DMS53 treated with DMSO at 0.1 percent for 48 hours (cell line): ENCODE data around the gene NEUROG1.

Experiments used
- DNase-seq: peaks from one replicate; lab custom pipeline; 2025; ENCODE audit not compliant: unreplicated experiment; lab: John Stamatoyannopoulos, UW

The NEUROG1 gene

GRCh38 chr5:135564331-135564730, 28.6 kb upstream of the NEUROG1 start:
- no peak for DNase-seq

GRCh38 chr5:135561266-135561665, 25.5 kb upstream of the NEUROG1 start:
- no peak for DNase-seq

DNA sequence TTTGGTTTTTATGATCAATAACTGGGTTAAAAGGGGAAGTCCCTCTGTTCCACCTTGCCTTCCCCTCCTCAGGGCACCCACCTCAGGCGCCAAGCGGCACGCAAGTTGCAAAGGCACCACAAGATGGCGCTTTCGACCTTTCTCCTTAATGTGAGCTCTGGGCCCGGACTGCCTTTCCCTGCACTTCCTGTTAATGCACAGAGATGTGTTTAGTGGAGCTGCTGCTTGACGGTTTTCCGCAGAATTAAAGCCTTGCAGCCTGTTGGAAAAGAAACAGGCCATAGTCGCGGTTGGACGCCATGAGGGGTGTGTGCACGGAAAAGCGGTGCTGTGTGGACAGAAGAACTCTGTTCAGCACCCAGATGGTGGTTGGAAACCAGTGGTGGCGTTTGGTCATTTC, 25.1 kb upstream of the NEUROG1 start:
- DNase-seq: peak; percentile 86

DNA sequence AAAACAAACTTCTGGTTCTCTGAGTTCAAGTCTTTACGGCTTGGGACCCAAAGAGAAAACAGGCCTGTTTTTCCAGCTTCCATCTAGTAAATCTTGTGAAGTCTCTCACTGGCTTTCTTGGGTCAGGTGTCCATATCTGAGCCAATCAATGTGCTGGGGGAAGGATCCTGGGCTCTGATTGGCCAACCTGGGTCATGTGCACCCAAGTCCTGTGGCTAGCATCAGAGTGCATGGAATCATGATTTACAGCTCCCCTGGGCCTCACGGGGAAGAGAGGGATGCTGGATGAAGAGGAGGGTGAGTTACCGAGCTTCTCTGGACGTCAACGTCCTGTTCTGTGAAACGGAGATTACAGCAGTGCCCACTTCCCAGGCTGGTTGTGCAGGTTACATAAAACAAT, 23.6 kb upstream of the NEUROG1 start:
- DNase-seq: no peak

GRCh38 chr5:135557076-135557838, 21.5 kb upstream of the NEUROG1 start:
- no peak for DNase-seq

DNA sequence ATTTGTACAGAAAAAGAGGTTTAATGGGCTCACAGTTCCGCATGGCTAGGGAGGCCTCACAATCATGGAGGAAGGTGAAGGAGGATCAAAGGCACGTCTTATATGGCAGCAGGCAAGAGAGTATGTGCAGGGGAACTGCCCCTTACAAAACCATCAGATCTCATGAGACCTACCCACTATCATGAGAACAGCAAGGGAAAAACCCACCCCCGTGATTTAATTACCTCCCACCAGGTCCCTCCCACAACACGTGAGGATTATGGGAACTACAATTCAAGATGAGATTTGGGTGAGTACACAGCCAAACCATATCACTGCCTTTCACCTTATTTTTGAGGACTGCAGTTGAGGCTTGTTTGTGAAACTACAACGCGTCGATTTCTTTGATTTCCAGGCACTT, 20.9 kb upstream of the NEUROG1 start:
- DNase-seq: no peak

DNA sequence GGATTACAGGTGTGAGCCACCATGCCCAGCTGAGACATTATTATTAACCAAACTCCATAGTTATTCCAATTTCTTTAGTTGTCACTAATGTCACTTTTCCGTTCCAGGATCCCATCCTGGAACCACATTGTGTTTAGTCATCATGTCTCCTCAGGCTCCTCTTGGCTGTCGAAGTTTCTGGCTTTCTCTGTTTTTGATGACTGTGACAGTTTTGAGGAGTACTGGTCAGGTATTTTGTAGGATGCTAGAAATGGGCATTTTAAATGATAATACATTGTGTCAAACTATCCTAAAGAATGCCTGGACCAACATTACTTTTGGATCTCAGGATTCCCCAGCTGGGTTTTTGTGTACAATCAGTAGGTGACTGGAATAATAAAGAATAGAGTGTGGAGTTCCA, 19.8 kb upstream of the NEUROG1 start:
- no peak for DNase-seq

- DNase-seq: peak; percentile 59
These were observed 18.1 kb upstream of the NEUROG1 start for GRCh38 chr5:135553688-135554462.

DNA sequence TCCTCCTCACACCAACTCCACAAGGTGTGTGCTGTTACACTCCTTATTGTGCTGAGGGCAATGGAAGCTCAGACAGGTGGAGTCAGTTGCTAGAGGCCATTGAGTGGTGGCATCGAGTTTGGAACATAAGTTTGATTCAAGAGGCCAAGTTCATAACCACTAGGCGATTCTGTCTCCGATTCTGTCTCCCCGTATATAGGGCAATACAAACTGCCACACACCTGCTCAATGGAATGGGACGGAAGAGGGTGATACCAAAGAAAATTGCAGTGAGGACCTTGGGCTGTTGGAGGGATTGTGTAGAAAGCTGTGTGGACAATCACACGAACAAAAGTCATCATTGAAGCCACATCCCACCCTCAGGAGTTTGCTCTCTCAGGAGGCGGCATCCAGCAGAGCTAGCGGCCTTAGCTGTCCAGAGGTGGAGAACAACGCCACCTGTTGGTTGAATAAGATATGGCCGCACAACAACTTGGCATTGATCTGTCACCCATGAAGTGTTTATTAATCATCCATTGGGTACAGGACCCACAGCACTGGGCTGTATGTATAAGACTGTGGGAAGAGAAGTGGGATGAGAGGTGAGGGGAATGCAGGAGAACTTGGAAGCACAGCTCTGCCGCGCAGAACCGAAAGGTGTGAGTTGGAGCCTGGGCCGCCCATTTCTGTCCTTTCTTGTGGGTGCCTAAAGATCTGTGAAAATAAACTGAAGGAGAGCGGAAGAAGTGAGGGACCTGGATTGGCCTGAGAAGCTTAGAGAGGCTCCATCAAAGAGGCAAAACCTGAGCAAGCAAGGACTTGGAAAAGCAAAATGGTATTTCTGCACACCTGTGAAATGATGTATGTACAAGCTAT, 16.1 kb upstream of the NEUROG1 start:
- DNase-seq: peak; percentile 57

- no peak for DNase-seq
These were observed 13.6 kb upstream of the NEUROG1 start for GRCh38 chr5:135549413-135549812.

GRCh38 chr5:135547590-135548254, 12.0 kb upstream of the NEUROG1 start:
- DNase-seq: no peak

GRCh38 chr5:135546912-135547311, 11.1 kb upstream of the NEUROG1 start:
- no peak for DNase-seq

- DNase-seq: no peak
These were observed 10.3 kb upstream of the NEUROG1 start for GRCh38 chr5:135546101-135546500.

DNA sequence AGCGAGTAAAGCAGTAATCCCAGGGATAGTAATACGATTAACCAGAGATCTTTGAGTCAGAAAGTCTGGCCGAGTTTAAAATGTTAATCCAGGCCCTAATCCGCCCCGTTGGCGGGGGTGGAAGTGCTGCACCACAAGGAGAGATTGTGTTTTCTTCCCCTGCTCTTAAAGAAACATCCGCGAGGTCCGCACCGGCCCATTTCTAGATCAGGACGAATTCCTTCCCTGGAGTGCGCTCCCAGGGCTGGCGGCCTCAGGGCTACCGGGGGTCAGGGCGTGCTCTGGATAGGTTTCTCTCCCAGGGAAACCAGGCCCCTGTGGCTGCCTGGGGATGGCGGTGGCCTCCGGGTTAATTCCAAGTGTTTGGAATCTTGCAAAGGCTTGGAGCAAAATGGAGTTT, 9.3 kb upstream of the NEUROG1 start:
- no peak for DNase-seq

GRCh38 chr5:135543485-135544304, 7.9 kb upstream of the NEUROG1 start:
- no peak for DNase-seq

GRCh38 chr5:135543001-135543484, 7.3 kb upstream of the NEUROG1 start:
- DNase-seq: no peak

GRCh38 chr5:135541807-135542502, 6.2 kb upstream of the NEUROG1 start:
- no peak for DNase-seq

DNA sequence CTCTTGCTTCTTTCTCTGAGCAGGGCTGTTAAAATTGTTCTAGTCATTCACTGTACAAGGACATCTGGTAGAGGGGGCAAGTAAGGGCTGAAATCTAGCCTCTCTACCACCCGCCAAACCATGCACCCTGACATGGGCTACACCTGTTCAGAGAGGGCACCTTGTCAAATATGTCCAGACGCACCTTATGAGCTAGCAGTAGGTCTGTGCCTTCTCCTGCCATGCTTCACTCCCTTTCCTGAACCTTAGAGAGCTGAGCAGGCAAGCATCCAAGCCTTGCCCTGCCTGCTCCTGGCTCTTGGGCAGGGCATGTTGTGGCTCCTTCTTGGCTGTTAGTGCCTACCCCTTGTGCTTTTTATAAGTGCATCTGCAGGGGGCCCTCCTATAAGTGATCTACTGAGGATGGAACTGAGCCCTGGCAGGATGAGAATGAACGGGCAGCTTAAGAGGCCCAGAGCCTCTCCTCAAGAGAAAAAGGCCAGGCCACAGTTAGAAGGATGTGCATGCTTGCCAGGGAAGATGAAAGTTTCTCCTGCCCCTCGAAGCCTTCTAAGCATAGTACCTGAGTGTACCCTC, 3.8 kb upstream of the NEUROG1 start:
- DNase-seq: no peak

GRCh38 chr5:135538261-135538660, 2.5 kb upstream of the NEUROG1 start:
- no peak for DNase-seq
